HG02840 (cell line): ENCODE measurements around the gene KIAA2012.

Experiments
- ATAC-seq: cut with Tn5 transposase; IDR thresholded peaks from one replicate; pipeline ENCODE4 v1.9.1; 2021; ENCODE audit warnings: mild to moderate bottlenecking, moderate library complexity, moderate number of reproducible peaks; ENCODE audit not compliant: unreplicated experiment, low FRiP score

Gene KIAA2012

DNA sequence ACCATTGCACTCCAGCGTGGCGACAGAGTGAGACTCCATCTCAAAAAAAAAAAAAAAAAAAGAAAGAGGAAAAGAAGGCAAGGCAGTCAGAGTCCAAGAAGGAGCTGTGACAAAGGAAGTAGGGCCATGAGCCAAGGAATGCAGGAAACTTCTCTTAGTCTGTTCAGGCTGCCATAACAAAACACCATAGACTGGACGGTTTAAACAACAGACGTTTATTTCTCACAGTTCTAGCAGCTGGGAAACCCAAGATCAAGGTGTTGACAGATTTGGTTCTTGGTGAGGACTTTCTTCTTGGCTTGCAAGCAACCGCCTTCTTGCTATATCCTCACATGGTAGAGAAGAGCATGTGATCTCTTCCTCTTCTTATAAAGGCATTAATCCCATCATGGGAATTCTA is 178.4 kb downstream of the KIAA2012 start:
- ATAC-seq: no peak
